ENCODE data around the gene PLCB1.
"Not testable (repeated sequence)": the region's sequence is repeated elsewhere in the genome, so short reads cannot be mapped to it uniquely, and the experiment has no call there.

The PLCB1 gene

DNA sequence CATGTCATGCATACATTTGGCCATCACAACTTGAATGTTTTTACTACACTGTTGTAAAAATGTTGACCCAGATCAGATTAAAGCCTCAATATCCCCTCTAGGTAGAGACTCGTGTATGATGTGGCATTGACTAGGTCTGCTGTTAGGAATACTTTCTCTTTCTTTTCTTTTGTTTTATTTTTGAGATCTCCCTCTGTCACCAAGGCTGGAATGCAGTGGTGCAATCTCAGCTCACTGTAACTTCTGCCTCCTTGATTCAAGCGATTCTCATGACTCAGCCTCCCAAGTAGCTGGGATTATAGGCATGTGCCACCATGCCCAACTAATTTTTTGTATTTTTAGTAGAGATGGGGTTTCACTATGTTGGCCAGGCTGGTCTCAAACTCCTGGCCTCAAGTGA lies 334.7 kb downstream of the PLCB1 start:
- H3K4me1 ChIP-seq (ENCODE audit: insufficient read depth, low read length); H3K9ac ChIP-seq (ENCODE audit: low read depth, low read length); H3K36me3 ChIP-seq (ENCODE audit: insufficient read depth, low read length); H3K9me3 ChIP-seq (ENCODE audit: control insufficient read depth, insufficient read depth, low read length): not testable (repeated sequence)

GRCh38 chr20:8470156-8470555 lies 338.1 kb downstream of the PLCB1 start:
- peaks cover 10% of the 10 kb centered on the region; the same call in 1 of the 2 replicates for H3K4me1 ChIP-seq (ENCODE audit: insufficient read depth, low read length)
- H3K9ac ChIP-seq (ENCODE audit: low read depth, low read length) = no peak overlapping the region
- no peaks in the 10 kb centered on the region for H3K36me3 ChIP-seq (ENCODE audit: insufficient read depth, low read length)
- no peaks in the 10 kb centered on the region for H3K9me3 ChIP-seq (ENCODE audit: control insufficient read depth, insufficient read depth, low read length)

GRCh38 chr20:8471465-8471864 lies 339.4 kb downstream of the PLCB1 start:
- H3K4me1 ChIP-seq (ENCODE audit: insufficient read depth, low read length) = peaks cover 10% of the 10 kb centered on the region; the same call in 1 of the 2 replicates
- no peak overlapping the region for H3K9ac ChIP-seq (ENCODE audit: low read depth, low read length)
- no peaks in the 10 kb centered on the region for H3K9me3 ChIP-seq (ENCODE audit: control insufficient read depth, insufficient read depth, low read length)
- no peaks in the 10 kb centered on the region for H3K36me3 ChIP-seq (ENCODE audit: insufficient read depth, low read length)

- Histone ChIP-seq H3K9me3 (ENCODE audit: control insufficient read depth, insufficient read depth, low read length) (no peaks in the 10 kb centered on the region), H3K4me1 (ENCODE audit: insufficient read depth, low read length) (peaks cover 10% of the 10 kb centered on the region; the same call in 1 of the 2 replicates), H3K9ac (ENCODE audit: low read depth, low read length) (no peak overlapping the region), H3K36me3 (ENCODE audit: insufficient read depth, low read length) (no peaks in the 10 kb centered on the region)
Observed at GRCh38 chr20:8473459-8473858, 341.4 kb downstream of the PLCB1 start.

- H3K9me3 ChIP-seq (ENCODE audit: control insufficient read depth, insufficient read depth, low read length) = no peaks in the 10 kb centered on the region
- no peaks in the 10 kb centered on the region for H3K36me3 ChIP-seq (ENCODE audit: insufficient read depth, low read length)
- peaks cover 10% of the 10 kb centered on the region; the same call in 1 of the 2 replicates for H3K4me1 ChIP-seq (ENCODE audit: insufficient read depth, low read length)
- no peak overlapping the region for H3K9ac ChIP-seq (ENCODE audit: low read depth, low read length)
Observed at GRCh38 chr20:8474027-8474668, 342.1 kb downstream of the PLCB1 start.

DNA sequence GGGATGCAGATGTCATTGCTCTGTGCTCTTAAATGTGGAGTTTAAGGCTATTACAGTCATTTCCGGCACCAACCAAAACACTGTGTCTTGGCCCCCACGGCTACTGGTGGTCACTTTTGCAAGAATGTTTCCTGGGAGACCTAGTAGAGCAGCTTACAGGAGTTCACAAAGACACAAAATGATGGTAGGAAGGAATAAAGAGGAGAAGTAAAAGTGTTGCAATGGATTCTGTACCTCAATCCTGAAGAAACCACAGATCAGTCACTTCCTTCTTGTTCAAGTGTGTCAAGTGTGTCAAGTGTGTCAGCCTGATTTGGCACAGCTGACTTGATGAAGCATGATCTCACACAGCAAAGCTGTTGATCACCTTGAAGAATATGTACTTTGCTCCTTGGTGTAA lies 344.0 kb downstream of the PLCB1 start:
- no peaks in the 10 kb centered on the region for H3K36me3 ChIP-seq (ENCODE audit: insufficient read depth, low read length)
- H3K9ac ChIP-seq (ENCODE audit: low read depth, low read length) = no peak overlapping the region
- H3K9me3 ChIP-seq (ENCODE audit: control insufficient read depth, insufficient read depth, low read length) = no peaks in the 10 kb centered on the region
- peaks cover 8% of the 10 kb centered on the region; the same call in 1 of the 2 replicates for H3K4me1 ChIP-seq (ENCODE audit: insufficient read depth, low read length)

- Histone ChIP-seq H3K4me1 (ENCODE audit: insufficient read depth, low read length) (no peaks in the 10 kb centered on the region), H3K36me3 (ENCODE audit: insufficient read depth, low read length) (no peaks in the 10 kb centered on the region), H3K9me3 (ENCODE audit: control insufficient read depth, insufficient read depth, low read length) (no peaks in the 10 kb centered on the region), H3K9ac (ENCODE audit: low read depth, low read length) (no peak overlapping the region)
Observed at GRCh38 chr20:8480597-8480996, 348.5 kb downstream of the PLCB1 start.

GRCh38 chr20:8487696-8488095 lies 355.6 kb downstream of the PLCB1 start:
- Histone ChIP-seq H3K9ac (ENCODE audit: low read depth, low read length) (no peak overlapping the region), H3K4me1 (ENCODE audit: insufficient read depth, low read length) (peaks cover 5% of the 10 kb centered on the region; the same call in 1 of the 2 replicates), H3K9me3 (ENCODE audit: control insufficient read depth, insufficient read depth, low read length) (no peaks in the 10 kb centered on the region), H3K36me3 (ENCODE audit: insufficient read depth, low read length) (no peaks in the 10 kb centered on the region)

DNA sequence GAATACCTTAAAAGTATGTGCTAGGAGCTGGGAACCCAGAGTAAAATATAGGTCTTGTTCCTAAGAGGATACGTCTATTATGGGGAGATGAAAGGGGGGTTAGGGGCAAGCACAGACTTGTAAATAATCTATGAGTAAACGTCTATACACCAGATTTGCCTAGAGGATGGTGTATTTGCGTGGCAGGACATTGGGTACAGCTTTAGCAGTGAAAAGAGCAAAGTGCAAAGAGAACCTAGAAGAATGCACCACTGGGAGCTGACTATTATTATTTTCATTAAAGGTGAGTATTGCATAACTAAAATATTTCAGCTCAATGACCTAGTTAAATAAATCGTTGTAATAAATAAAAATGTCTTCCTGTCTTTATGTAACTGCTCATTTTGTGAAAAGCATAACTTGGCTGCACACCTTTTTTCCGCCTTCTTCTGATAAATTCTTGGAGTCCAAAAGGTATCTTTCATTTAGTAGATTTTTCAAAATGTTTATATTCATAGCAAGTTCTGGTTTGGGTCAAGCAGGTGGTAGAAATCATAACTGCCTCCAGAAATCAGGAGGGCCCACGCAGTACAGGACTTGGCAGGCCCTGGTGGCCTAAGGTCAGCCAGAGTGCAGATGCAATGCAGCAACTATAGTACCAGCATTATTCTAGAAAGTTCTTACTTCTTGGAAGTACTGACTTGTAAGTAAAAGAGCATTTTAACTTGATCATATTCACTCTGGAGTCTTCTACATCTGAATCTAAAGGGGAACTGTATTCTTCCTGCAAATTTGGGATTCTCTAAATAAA lies 357.2 kb downstream of the PLCB1 start:
- Histone ChIP-seq H3K36me3 (ENCODE audit: insufficient read depth, low read length) (no peaks in the 10 kb centered on the region), H3K9me3 (ENCODE audit: control insufficient read depth, insufficient read depth, low read length) (no peaks in the 10 kb centered on the region), H3K9ac (ENCODE audit: low read depth, low read length) (no peak overlapping the region), H3K4me1 (ENCODE audit: insufficient read depth, low read length) (peaks cover 5% of the 10 kb centered on the region; the same call in 1 of the 2 replicates)

GRCh38 chr20:8490076-8490830 lies 358.2 kb downstream of the PLCB1 start:
- no peak overlapping the region for H3K9ac ChIP-seq (ENCODE audit: low read depth, low read length)
- H3K36me3 ChIP-seq (ENCODE audit: insufficient read depth, low read length) = no peaks in the 10 kb centered on the region

GRCh38 chr20:8492173-8492572 lies 360.1 kb downstream of the PLCB1 start:
- Histone ChIP-seq H3K36me3 (ENCODE audit: insufficient read depth, low read length) (no peaks in the 10 kb centered on the region), H3K4me1 (ENCODE audit: insufficient read depth, low read length) (peaks cover 5% of the 10 kb centered on the region; the same call in 1 of the 2 replicates), H3K9me3 (ENCODE audit: control insufficient read depth, insufficient read depth, low read length) (no peaks in the 10 kb centered on the region), H3K9ac (ENCODE audit: low read depth, low read length) (no peak overlapping the region)

More at GRCh38 chr20:8490076-8490830, 358.2 kb downstream of the PLCB1 start:
- peaks cover 5% of the 10 kb centered on the region; the same call in 1 of the 2 replicates for H3K4me1 ChIP-seq (ENCODE audit: insufficient read depth, low read length)
- H3K9me3 ChIP-seq (ENCODE audit: control insufficient read depth, insufficient read depth, low read length) = no peaks in the 10 kb centered on the region

- no peaks in the 10 kb centered on the region for H3K36me3 ChIP-seq (ENCODE audit: insufficient read depth, low read length)
- H3K9ac ChIP-seq (ENCODE audit: low read depth, low read length) = no peak overlapping the region
- no peaks in the 10 kb centered on the region for H3K4me1 ChIP-seq (ENCODE audit: insufficient read depth, low read length)
Observed at GRCh38 chr20:8498571-8498970, 366.5 kb downstream of the PLCB1 start.

GRCh38 chr20:8504030-8504429 lies 372.0 kb downstream of the PLCB1 start:
- no peaks in the 10 kb centered on the region for H3K36me3 ChIP-seq (ENCODE audit: insufficient read depth, low read length)
- H3K9me3 ChIP-seq (ENCODE audit: control insufficient read depth, insufficient read depth, low read length) = no peaks in the 10 kb centered on the region
- peaks cover 10% of the 10 kb centered on the region for H3K4me1 ChIP-seq (ENCODE audit: insufficient read depth, low read length)
- no peak overlapping the region for H3K9ac ChIP-seq (ENCODE audit: low read depth, low read length)

More at GRCh38 chr20:8498571-8498970, 366.5 kb downstream of the PLCB1 start:
- H3K9me3 ChIP-seq (ENCODE audit: control insufficient read depth, insufficient read depth, low read length) = no peaks in the 10 kb centered on the region

GRCh38 chr20:8505476-8506200 lies 373.6 kb downstream of the PLCB1 start:
- Histone ChIP-seq H3K4me1 (ENCODE audit: insufficient read depth, low read length) (peaks cover 10% of the 10 kb centered on the region), H3K36me3 (ENCODE audit: insufficient read depth, low read length) (no peaks in the 10 kb centered on the region), H3K9ac (ENCODE audit: low read depth, low read length) (no peak overlapping the region), H3K9me3 (ENCODE audit: control insufficient read depth, insufficient read depth, low read length) (no peaks in the 10 kb centered on the region)

Data from ES-I3 (cell line).